Effector CD8-positive, alpha-beta T cell (primary cell): Measurements from ENCODE around the gene CDHR4.
"Not testable (repeated sequence)": the region's sequence is repeated elsewhere in the genome, so short reads cannot be mapped to it uniquely, and the experiment has no call there.

ENCODE experiments used
- DNase-seq: peaks from one replicate; lab custom pipeline; 2025; lab: John Stamatoyannopoulos, UW
- total RNA-seq, 4 experiments: gene quantifications; one replicate each; lab custom pipeline; 2026; lab: John Stamatoyannopoulos, UW

Gene CDHR4, protein sequence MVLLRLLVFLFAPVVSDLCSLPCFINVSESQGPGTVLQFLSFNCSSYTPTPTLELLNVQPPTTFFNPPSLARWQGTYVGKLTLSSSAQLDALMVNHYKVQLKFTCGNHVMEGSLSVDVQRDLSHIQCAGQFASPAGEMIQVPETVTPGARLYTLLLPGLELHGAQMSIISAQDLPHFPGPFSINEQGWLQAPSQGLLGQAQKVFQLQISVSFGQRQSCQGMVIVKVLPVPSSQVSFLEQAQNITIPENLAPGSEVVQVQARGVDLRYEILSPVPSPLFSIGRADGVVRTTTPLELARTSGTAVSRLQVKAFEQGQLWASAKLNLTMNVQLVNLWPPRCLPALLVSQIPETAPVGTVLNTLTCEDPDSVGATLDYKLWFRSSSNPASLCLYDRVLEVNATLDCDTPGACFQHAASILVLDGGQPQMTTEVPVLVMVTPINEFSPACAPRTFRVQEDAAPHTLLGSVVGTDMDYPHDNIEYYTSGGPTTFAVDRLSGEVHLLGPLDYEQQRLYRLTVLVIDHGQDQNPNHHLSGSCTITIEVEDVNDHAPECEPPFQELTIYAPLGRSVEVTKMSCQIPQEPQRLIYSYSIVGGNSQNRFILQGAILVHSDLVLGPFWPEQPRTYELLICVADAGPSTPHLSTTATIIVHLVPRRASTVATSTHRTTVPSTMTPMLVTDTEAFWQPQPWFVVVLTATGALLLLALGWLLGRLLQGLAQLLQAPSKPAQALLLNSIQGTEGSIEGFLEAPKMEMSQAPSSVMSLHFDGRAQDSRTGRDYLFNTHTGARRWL
- total RNA-seq, result 0.29 to 0.61 (median 0.36) reads per million in 4 experiments

- no peak for DNase-seq
Observed at GRCh38 chr3:49799761-49800160, at the start of gene CDHR4. TSS of gene CDHR4 (minus strand) at chr3:49799873. CDS start at chr3:49799812, 61 bp downstream.

DNA sequence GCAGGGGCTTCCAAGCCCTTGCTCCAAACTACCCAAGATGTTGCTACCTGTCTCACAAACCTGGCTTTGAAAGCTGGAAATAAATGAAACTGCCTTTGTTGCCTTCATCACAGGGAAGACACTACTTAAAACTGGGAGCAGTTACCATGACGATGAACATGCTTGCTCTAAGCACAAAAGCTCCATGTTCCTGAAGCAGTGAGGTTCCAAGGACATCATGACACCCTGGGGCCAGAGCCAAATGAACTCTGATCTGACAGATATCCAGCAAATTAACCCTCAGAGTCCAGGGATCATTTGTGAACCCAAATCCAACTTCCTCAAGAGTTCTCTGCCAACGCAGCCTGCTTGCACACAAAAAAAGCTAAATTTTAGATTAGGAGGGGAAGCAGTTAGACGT is 46.0 kb upstream of the CDHR4 start:
- DNase-seq, result no peak

GRCh38 chr3:49844464-49845183 is 45.0 kb upstream of the CDHR4 start:
- DNase-seq, result no peak

DNA sequence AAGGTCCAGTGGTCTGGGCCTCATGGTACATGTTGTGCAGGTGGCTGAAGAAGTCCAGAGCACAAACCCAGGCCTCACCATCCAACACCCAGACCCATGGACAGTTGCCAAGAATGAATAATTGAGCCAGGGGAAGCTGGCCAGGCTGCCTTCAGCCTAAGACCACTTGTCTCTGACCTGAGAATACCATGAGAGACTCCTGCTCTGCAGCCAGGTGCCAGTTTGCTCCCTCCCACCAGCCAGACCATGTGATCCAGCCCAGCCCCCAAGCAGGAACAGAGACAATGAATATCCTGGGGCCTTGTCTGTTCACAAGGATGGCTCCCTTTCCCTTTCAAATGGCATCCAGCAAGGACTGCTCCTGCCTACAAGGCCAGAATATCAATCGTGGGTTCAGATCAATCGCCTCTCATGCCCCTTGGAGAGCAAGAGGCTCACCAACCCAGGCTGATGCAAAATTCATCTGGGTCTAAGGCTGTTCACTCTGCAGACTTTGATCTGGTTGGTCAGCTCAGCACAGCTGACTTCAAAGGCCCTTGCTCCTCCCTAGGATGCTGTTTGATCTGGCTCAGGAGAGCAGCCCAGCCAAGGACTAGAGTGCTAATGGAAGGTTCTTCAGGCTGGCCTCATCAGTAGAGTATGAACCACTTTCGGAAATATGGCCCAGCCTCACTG is 43.3 kb upstream of the CDHR4 start:
- no peak for DNase-seq

DNA sequence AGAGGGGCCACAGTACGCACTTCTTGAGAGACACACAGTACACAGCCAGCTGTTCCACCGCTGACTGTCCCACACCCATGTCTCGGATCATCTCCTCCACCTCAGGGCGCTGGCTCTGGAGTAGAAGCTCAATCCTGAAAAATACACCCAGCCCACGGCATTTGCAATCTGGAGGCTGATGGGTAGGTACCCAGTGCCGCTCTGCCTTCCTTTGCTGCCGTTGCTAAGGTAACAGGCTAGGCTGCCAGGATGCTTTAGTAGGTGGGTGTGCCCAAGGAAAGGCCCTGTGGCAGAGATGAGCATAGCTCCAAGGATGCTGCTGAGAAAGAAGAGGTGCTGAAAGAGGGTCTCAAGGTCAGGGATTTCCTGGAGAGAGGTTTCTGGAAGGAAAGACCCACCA is 42.1 kb upstream of the CDHR4 start:
- no peak for DNase-seq

GRCh38 chr3:49841126-49841696 is 41.5 kb upstream of the CDHR4 start:
- DNase-seq, result no peak

- no peak for DNase-seq
Observed at GRCh38 chr3:49840388-49840787, 40.7 kb upstream of the CDHR4 start.

- peak; percentile 62 for DNase-seq
Observed at GRCh38 chr3:49839193-49839809, 39.6 kb upstream of the CDHR4 start.

- no peak for DNase-seq
Observed at GRCh38 chr3:49831341-49831740, 31.7 kb upstream of the CDHR4 start.

GRCh38 chr3:49826016-49826415 is 26.3 kb upstream of the CDHR4 start:
- DNase-seq, result no peak

DNA sequence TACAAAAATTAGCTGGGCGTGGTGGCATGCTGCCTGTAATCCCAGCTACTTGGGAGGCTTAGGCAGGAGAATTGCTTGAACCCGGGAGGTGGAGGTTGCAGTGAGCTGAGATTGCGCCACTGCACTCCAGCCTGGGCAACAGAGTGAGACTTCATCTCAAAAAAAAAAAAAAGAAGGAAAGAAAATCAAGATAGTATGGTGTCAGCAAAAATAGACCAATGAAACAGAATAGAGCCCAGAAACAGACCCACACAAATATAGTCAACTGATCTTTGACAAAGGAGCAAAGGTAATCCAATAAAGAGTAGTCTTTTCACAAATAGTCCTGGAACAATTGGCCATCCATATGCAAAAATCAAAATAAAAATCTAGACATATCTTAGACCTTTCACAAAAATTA is 23.5 kb upstream of the CDHR4 start:
- not testable (repeated sequence) for DNase-seq

DNA sequence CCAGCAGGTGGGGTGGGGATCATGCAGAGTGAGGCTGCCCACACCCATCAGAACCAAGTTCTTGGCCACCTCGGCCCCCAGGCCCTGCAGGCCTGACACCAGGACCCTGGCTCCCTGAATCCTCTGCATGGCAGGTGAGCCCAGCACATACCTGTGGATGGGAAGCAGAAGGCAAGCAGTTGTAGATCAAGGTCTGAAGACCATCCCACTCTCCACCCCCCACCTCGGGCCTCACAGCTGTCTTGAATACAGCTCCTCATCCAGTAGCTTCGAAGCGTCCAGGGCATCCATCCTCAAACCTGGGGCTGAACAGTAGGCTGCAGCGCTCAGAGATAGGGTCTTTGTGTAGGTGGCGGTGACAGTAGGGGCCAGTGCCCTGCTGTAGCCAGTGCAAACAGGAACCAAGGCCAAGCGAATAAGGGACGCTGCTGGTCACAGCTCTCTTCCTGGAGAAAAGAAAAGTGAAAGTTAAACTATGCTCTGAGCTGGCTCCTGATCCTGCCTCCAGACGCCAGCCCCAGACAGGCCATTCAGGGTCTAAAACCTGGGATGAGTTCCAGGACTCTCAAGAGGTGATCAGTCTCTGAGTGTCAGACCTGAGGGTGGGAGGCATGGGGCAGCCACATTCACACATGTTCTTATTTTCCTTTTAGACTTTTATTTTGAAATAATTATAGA is 14.0 kb upstream of the CDHR4 start, which contains the start of gene UBA7:
Gene UBA7 (minus strand): TSS at position 457 of the 678 bp plus-strand sequence. CDS start 166 bp downstream, at position 291.
- DNase-seq, result no peak

DNA sequence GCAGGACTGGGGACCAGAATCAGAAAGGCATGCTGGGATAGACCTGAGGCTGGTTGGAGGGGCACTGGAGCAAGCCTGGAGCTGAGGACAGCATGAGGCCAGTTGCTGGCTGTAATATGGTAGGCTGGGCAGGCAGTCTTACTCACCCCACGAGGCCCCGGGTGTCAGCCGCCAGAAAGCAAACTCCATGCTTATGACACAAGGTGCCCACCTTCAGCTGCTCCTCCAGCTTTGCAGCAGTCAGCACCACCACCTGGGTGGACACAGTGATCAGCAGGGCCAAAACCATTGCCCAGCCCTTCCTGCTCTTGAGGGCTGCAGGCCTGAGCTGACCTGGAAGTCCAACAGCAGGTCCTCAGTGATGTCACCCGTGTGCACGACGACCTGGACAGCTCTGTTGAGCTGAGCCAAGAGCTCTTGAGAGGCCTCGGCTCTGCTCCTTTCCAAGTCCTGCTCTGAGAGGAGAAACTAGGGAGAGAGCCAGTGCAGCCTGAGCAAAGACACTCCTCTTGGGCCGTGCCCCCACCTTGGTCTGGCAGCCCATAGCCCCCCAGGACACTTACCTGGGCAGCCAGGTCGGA is 13.3 kb upstream of the CDHR4 start:
- DNase-seq, result no peak

DNA sequence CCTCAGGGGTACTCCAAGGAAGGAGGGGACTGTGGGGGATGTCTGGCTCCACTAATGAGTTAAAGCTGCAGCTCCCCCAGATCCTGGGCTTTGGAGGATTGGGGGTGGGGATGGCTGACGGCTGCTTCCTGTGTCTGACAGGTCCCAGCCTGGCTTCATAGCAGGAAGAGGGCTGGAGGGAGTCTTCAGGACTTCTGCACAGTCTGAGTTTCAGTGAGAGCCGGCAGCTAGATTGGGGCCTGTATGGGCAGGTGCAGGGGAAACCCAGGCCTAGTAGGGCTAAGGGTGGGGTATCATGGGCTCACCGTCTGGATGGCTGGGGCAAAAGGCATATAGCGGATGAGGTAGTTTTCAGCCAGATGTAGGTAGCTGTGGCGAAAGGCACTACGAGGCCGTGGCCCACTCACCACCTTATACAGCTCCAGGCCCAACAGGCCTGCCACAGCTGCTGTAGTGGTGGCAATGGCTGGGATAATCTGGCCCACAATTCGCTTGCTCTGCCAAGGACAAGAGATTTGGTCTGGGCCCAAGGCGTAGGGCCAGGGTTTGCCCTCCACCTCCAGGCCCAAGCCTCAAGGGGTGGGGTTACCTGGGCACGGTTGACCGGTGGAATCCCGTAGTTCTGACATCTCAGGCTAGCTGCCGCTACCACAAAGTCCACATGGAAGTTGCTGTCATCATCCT is 7.9 kb upstream of the CDHR4 start:
- DNase-seq, result no peak

DNA sequence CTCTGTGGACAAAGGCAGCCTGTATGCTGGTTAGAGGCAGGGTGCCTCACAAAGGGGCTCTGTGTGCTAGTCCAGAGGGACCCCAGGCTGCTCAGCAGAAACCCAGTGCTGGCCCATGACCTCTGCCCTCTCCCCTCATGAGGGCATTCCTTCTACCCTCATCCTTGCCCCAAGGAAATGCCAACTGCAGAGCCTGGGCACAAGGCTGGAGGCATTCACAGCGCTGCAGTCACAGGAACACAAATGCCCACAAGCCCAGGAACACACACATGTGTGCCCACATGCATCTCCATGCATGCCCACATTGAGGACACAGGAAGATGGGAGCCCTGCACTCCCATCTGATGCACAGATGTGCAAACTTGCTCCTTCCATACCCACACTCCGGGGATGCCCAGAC is 7.2 kb upstream of the CDHR4 start:
- DNase-seq, result no peak

DNA sequence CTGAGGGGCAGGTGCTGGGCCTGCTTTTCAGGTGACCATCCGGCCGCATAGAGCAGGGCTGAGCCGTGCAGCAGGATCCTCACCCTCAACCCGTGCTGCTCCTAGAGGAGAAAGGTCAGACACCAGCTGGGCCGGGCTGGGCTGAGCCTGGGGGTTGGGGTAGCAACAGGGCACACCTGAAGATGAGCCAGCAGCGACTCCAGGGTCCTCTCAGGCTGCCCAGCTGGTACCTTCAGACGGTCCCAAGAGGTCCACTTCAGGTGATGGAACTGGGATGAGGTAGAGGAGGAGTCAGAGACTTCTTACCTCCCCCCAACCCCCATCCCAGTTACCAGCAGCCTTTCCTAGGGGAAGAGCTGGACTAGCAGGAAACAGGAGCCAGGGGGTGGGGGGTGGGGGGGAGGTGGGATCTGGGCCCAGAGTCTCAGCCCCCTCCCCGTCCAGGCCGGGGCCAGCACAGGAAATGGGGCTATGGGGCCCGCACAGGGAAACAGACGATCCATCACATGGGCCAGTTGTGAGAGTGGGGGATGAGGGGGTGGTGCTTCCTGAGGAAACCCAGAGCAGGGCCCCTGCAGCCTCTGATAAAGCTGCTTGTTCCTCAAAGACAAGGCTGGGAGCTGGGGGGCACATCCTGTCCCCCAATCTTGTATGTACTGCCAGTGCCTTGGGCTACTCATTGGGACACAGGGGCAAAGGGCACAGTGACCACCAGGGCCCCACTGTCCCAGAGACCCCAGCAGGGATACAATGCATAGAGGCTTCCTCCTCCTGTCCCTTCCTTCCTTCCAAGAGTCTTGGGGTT is 6.4 kb upstream of the CDHR4 start:
- peak; percentile 9 for DNase-seq

GRCh38 chr3:49805367-49805782 is 5.7 kb upstream of the CDHR4 start:
- no peak for DNase-seq
